Astrocyte of the cerebellum (primary cell): ENCODE results near the gene NEK6.

ENCODE experiments used
- DNase-seq: peaks from one replicate; pipeline ENCODE4 v3.0.0-alpha.2; 2011; ENCODE audit warnings: low read depth
- H3K4me3 ChIP-seq: 2 replicates; pipeline ENCODE4 v1.5.1; 2011; ENCODE audit warnings: mild to moderate bottlenecking, low read depth, low read length, moderate library complexity
- in situ Hi-C: cut with HindIII; loops from 2 replicates; pipeline ENCODE4 v1.10.0; 2017; ENCODE audit warnings: low sequenced_read_pairs
- TF ChIP-seq, protein P1 (sequence below): IDR thresholded peaks from 2 replicates; pipeline ENCODE4 v1.5.1; 2012; ENCODE audit warnings: low read length, low read depth, moderate library complexity, mild to moderate bottlenecking; ENCODE audit errors: missing control alignments

NEK6 gene

DNA sequence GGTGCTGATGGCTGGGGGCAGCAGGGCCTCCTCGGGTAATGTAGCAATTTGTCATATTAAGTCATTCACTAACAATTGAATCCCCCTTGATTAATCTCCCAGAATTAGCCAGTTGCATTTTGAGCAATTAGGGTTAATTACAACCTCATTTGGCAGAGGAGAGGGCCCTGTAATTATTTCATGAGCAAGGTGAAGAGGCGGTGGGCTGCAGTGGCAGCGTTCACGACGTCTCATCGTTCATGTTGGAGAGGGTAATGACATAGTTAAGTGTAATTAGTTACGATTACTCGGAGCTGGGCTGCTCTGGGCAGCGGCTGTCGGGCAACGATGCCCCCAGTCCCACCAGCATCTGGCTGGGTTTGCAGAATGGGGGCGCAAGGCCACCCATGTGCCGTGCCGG is 46.0 kb downstream of the NEK6 start:
- TF ChIP-seq, protein P1, sequence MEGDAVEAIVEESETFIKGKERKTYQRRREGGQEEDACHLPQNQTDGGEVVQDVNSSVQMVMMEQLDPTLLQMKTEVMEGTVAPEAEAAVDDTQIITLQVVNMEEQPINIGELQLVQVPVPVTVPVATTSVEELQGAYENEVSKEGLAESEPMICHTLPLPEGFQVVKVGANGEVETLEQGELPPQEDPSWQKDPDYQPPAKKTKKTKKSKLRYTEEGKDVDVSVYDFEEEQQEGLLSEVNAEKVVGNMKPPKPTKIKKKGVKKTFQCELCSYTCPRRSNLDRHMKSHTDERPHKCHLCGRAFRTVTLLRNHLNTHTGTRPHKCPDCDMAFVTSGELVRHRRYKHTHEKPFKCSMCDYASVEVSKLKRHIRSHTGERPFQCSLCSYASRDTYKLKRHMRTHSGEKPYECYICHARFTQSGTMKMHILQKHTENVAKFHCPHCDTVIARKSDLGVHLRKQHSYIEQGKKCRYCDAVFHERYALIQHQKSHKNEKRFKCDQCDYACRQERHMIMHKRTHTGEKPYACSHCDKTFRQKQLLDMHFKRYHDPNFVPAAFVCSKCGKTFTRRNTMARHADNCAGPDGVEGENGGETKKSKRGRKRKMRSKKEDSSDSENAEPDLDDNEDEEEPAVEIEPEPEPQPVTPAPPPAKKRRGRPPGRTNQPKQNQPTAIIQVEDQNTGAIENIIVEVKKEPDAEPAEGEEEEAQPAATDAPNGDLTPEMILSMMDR: no peak

DNA sequence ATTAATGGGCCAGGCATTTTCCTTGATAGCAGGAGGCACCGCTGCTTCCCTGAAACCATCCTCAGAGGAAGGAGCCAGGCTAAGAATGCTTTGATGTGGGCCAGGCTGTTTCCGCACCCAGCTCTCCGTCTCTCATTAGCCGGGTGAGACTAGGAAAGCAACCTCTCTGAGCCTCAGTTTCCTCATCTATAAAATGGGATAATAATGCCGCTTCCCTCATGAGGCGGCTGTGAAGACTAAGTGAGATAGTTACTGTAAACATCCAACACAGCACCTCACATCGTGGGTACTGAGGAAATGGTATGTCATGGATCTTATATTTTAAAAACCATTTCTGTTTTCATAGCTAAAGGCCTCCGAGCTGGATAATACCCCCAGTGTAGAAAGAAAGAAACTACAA is 46.5 kb downstream of the NEK6 start:
- H3K4me3 ChIP-seq: no peak overlapping the region
- in situ Hi-C loops: no loop called here
- no peak for DNase-seq
- TF ChIP-seq, protein P1: no peak

More for the DNA sequence above, 46.0 kb downstream of the NEK6 start:
- no peak overlapping the region for H3K4me3 ChIP-seq
- in situ Hi-C loops: no loop called here
- no peak for DNase-seq

DNA sequence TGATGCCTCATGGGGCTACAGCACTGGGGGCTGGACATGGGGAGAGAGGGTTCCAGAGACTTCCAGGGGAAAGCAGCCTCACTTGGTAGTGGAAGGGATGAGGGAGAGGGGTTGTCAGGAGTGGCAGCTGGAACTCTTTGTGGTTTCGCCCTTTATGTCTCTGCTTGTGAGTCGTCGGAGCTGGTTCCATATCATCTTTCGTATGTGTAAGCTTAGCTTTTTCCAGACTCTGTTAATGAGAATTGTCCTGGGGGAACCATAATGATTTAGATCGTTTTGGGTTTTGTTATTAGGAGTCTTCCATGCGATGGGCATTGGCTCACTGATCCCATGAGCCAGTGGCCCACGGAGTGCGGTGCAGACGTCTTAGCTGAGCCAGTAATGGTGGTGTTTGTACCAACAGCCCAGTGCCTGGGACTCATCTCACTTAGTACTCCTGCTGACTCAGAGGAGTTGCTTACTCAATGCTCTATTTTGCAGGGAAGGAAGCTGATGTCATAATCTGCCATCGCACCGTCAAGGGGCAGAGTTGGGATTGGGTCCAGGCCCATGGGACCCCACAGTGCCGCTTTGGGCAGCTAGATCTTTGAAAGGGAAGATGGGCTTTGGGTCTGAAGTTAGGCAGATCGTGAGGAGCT is 48.5 kb downstream of the NEK6 start:
- in situ Hi-C loops: no loop called here
- TF ChIP-seq, protein P1: no peak
- no peak overlapping the region for H3K4me3 ChIP-seq
- DNase-seq: no peak

DNA sequence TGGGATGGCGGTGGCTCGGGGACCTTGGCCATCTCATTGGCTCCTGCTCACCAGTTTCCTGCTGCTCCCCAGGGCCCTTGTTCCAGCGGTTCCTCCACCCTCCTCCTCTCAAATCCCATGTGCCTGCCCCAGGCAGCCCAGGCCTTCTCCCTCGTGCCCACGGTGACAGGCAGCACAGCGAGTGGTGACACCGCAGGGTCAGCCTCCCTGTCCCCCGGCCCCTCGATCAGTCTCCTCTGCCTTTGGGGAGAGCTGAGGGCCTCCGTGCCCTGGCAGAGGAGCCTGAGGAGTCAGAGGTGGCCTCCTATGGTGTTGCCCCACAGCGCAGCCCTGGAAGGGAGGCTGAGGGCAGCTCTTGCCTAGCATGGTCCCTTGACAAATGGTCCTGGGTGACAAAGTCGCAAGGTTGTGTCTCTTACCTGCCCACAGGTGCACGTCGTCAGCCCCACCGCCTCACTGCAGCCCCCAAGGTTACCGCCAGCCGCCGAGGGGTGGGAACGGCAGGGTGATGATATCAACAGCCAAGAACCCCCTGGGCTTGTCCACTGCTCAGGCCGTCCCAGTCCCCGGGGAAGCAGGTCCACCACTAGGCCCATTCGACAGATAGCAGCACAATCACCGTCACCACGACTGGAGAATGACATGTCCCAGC is 49.8 kb downstream of the NEK6 start:
- H3K4me3 ChIP-seq: no peak overlapping the region
- DNase-seq: no peak
- in situ Hi-C loops: no loop called here
- TF ChIP-seq, protein P1: no peak

DNA sequence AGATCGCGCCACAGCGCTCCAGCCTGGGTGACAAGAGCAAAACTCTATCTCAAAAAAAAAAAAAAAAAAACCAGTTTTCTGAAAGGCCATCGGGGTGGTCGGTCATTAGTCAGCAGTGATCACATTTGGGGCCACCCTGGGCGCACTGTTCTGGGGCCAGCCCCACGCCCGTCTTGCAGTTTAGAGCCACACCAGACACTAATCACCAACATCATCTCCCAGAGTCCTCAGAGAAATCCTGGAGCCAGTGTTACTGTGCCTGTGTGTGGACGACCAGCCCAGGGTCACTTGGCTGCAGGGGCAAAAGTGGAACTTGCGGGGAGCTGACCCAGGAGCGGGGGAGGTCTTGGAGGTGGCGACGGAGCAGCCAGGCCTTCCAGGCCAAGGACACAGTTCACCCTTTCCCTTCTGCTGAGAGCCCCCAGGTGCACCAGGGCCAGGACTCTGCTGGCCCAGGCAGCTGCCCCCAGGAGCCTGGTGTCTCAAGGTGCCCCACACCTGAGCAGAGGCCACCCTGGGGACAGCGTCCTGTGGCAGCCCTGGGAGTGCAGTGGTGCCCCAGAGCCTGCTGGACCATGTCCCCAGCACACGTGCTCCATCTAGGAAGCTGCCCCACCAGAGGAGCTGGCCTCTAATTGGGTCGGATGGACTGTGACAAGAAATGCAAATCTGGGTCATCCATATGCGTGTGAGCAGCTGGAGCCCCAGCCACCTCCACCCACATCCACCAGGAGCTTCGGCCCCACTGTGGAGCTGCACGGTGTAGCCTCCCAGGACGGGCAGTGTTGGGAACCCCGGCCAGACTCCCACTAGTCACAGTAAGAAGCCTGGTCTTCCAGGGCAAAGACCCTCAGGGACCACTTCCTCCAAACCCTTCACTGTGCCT is 51.1 kb downstream of the NEK6 start:
- in situ Hi-C loops: no loop called here
- no peak overlapping the region for H3K4me3 ChIP-seq
- no peak for DNase-seq
- TF ChIP-seq, protein P1: no peak

DNA sequence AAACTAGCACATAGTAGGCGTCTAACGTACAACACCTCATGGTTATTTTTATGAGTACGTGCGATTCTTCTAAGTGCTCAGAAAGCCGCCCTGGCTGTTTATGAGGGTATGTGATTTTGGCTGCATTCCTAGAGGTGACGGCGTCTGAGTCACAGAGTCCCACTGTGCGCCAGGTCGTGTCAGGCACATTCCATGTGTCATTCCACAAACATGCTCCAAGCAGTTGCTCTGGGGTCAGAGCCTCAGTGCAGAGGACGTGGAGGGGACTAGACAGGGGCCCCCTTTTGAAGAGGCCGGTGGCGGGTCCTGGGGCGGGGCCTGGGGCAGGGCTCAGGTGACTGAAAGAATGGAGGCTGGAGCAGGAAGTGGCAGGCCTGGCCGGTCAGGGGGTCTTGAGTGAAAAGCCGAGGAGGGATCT is 51.9 kb downstream of the NEK6 start:
- peak; percentile 95 for DNase-seq
- in situ Hi-C loops: no loop called here

More for the DNA sequence above, 51.9 kb downstream of the NEK6 start:
- H3K4me3 ChIP-seq: no peak overlapping the region
- TF ChIP-seq, protein P1: no peak
